B cell (primary cell): ENCODE measurements around the gene OR10G7.

ENCODE experiments used
- CTCF ChIP-seq: fragments of 200-600 bp; IDR thresholded peaks from one replicate; pipeline ENCODE4 v1.8.0; 2022; ENCODE audit warnings: antibody characterized with exemption, mild to moderate bottlenecking
- EZH2 ChIP-seq: IDR thresholded peaks from 2 replicates; pipeline ENCODE4 v1.6.1; 2012; ENCODE audit warnings: borderline replicate concordance, low read depth, mild to moderate bottlenecking, moderate library complexity, low read length; ENCODE audit not compliant: insufficient read depth, poor library complexity, severe bottlenecking

GRCh38 chr11:124082371-124082770 is 41.2 kb upstream of the OR10G7 start:
- TF ChIP-seq CTCF (no peak), EZH2 (no peak)
